Ascending aorta (tissue), 2 donors: ENCODE measurements around the gene PCMTD2. TPM values are rescaled to one million over a fixed set of nuclear protein-coding genes. Genes with fewer than 3 reads are reported as not detected.
"Not testable (repeated sequence)": the region's sequence is repeated elsewhere in the genome, so short reads cannot be mapped to it uniquely, and the experiment has no call there.

Experiments
- DNase-seq, 2 donors: peaks; one replicate each; pipeline ENCODE4 v3.0.0-alpha.2; 2019; ENCODE audit warnings: low spot score in 2 of 2
- H3K27ac ChIP-seq, 2 donors: fragments of 200-600 bp; sonication (generic); one replicate each; pipeline ENCODE4 v1.5.1; 2016 to 2017; ENCODE audit warnings: mild to moderate bottlenecking in 1 of 2
- H3K27me3 ChIP-seq: fragments of 200-600 bp; sonication (generic); one replicate; pipeline ENCODE4 v1.5.1; 2017
- H3K36me3 ChIP-seq, 2 donors: fragments of 200-600 bp; sonication (generic); one replicate each; pipeline ENCODE4 v1.5.1; 2016
- H3K4me1 ChIP-seq, 2 donors: fragments of 200-600 bp; sonication (generic); one replicate each; pipeline ENCODE4 v1.5.1; 2016 to 2017; ENCODE audit warnings: mild to moderate bottlenecking in 1 of 2
- H3K4me3 ChIP-seq, 2 donors: fragments of 200-600 bp; sonication (generic); one replicate each; pipeline ENCODE4 v1.5.1; 2016 to 2017; ENCODE audit warnings: mild to moderate bottlenecking in 1 of 2
- H3K9me3 ChIP-seq, 2 donors: fragments of 200-600 bp; sonication (generic); one replicate each; pipeline ENCODE4 v1.5.1; 2016
- CTCF ChIP-seq, 3 experiments: fragments of 200-600 bp in 2 of 3; fragments of 450-650 bp in 1 of 3; sonication (generic) in 2 of 3; IDR thresholded peaks; one replicate each; pipeline ENCODE4 v1.5.1; 2016 to 2019; ENCODE audit warnings: antibody characterized with exemption in 3 of 3, mild to moderate bottlenecking in 1 of 3, moderate library complexity in 1 of 3
- intact Hi-C: fragments of 100-400 bp; cut with DNase I; formaldehyde crosslinking; loops from one replicate; pipeline ENCODE4 v1.15.1; 2023
- total RNA-seq: library from RNA; depleted of rRNA; stranded (reverse); fragments of >200 nt; gene quantifications from one replicate; pipeline ENCODE4 v1.1.0, GENCODE V29; 2016

PCMTD2 gene
- total RNA-seq, 1 donor from 2014 or later: 30.3 TPM

- no peak overlapping the region for H3K4me3 ChIP-seq
- H3K27me3 ChIP-seq: no peaks in the 10 kb centered on the region
- no peaks in the 10 kb centered on the region for H3K36me3 ChIP-seq
- no peaks in the 10 kb centered on the region for H3K9me3 ChIP-seq
- TF ChIP-seq CTCF (IDR thresholded peaks at IDR 0.05): no peak
- no peaks in the 10 kb centered on the region for H3K4me1 ChIP-seq
- intact Hi-C loops: no loop called here
- no peak for DNase-seq
- no peak overlapping the region for H3K27ac ChIP-seq
Measured at GRCh38 chr20:64234291-64234791, 21.2 kb upstream of the PCMTD2 start.

GRCh38 chr20:64234921-64235565 is 20.5 kb upstream of the PCMTD2 start:
- H3K36me3 ChIP-seq, DNase-seq, intact Hi-C loops, H3K27ac ChIP-seq, H3K27me3 ChIP-seq, H3K9me3 ChIP-seq, H3K4me3 ChIP-seq, H3K4me1 ChIP-seq: not testable (repeated sequence)

GRCh38 chr20:64236137-64237088 is 19.1 kb upstream of the PCMTD2 start:
- no peak for TF ChIP-seq CTCF (IDR thresholded peaks at IDR 0.05)
- DNase-seq: no peak
- no peaks in the 10 kb centered on the region for H3K27me3 ChIP-seq

GRCh38 chr20:64237316-64237715 is 18.2 kb upstream of the PCMTD2 start:
- no peak overlapping the region for H3K4me3 ChIP-seq
- H3K27ac ChIP-seq: no peak overlapping the region
- no peak for DNase-seq
- no peaks in the 10 kb centered on the region for H3K9me3 ChIP-seq
- intact Hi-C loops: no loop called here
- H3K4me1 ChIP-seq: no peaks in the 10 kb centered on the region
- no peak for TF ChIP-seq CTCF (IDR thresholded peaks at IDR 0.05)
- H3K36me3 ChIP-seq: no peaks in the 10 kb centered on the region
- no peaks in the 10 kb centered on the region for H3K27me3 ChIP-seq

More at GRCh38 chr20:64236137-64237088, 19.1 kb upstream of the PCMTD2 start:
- no peak overlapping the region for H3K27ac ChIP-seq
- intact Hi-C loops: no loop called here
- no peaks in the 10 kb centered on the region for H3K4me1 ChIP-seq
- H3K4me3 ChIP-seq: no peak overlapping the region
- H3K36me3 ChIP-seq: no peaks in the 10 kb centered on the region
- no peaks in the 10 kb centered on the region for H3K9me3 ChIP-seq

GRCh38 chr20:64238115-64238825 is 17.3 kb upstream of the PCMTD2 start:
- TF ChIP-seq CTCF (IDR thresholded peaks at IDR 0.05): no peak
- H3K4me3 ChIP-seq: no peak overlapping the region
- intact Hi-C loops: no loop called here
- H3K36me3 ChIP-seq: no peaks in the 10 kb centered on the region
- DNase-seq: no peak
- no peaks in the 10 kb centered on the region for H3K27me3 ChIP-seq
- no peaks in the 10 kb centered on the region for H3K4me1 ChIP-seq
- no peaks in the 10 kb centered on the region for H3K9me3 ChIP-seq
- H3K27ac ChIP-seq: no peak overlapping the region
